Measurements from ENCODE around the gene DPAGT1.
A peak's percentile ranks its signal among the peaks of the same experiment; 100 is the strongest.
"Not testable (repeated sequence)": the region's sequence is repeated elsewhere in the genome, so short reads cannot be mapped to it uniquely, and the experiment has no call there.

Gene DPAGT1

DNA sequence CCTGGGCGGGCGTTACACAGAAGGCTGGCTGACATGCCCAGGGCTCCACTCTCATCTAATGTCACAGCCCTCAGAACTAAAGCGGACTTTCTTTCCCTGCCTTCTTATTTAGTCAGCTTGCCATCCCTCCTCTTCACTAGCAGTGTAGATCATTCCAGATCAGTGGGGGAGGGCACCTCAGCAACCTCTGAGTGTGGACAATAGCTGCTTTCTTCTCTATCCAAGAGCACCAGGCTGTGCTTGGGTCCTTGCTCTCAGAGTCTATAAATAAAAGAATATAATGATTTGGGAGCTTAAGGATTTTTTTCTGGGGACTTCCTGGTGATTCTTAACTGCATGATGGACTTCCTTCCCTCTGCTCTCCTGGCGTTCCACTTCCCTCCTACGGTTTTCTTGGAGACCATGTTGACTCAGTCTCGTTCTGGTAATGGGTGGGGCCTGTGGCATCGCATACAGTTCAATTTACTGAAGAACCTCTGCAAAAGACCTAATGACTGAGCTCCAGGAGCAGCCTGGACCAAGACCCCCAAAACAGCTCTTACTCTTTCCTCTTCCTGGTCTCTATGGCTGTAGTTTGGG is 19.9 kb downstream of the DPAGT1 start:
- no peak overlapping the region for H3K4me3 ChIP-seq (ENCODE audit: low read length in 2 of 2)
- H3K4me1 ChIP-seq (ENCODE audit: control insufficient read depth, insufficient read depth, low read length), result peaks cover 13% of the 10 kb centered on the region
- no peak overlapping the region for H3K9ac ChIP-seq (ENCODE audit: low read length in 2 of 2)
- H3K27me3 ChIP-seq (ENCODE audit: control insufficient read depth in 1 of 2, insufficient read depth in 2 of 2, low read length in 2 of 2), result no peaks in the 10 kb centered on the region
- H3K9me3 ChIP-seq (ENCODE audit: control insufficient read depth in 2 of 2, low read length in 2 of 2), result no peaks in the 10 kb centered on the region
- H3K36me3 ChIP-seq (ENCODE audit: control insufficient read depth in 2 of 2, insufficient read depth in 2 of 2, low read length in 2 of 2), result peaks cover 41 to 45% of the 10 kb centered on the region in 2 donors
- H3K27ac ChIP-seq (ENCODE audit: low read length), result no peak overlapping the region

- H3K9ac ChIP-seq (ENCODE audit: low read length in 2 of 2), result no peak overlapping the region
- no peak overlapping the region for H3K4me3 ChIP-seq (ENCODE audit: low read length in 2 of 2)
These were observed 22.8 kb downstream of the DPAGT1 start for GRCh38 chr11:119078675-119079420.

DNA sequence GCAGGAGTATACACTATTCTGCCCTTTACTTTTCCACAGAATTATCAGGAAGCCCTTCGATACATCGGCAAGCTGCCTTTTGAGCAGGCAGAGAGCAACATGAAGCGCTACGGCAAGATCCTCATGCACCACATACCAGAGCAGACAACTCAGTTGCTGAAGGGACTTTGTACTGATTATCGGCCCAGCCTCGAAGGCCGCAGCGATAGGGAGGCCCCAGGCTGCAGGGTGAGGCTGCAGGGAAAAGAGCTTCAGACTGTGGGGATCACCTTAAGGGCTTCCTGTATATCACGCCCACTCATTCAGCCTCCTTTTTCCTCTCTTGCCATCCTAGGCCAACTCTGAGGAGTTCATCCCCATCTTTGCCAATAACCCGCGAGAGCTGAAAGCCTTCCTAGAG is 23.8 kb downstream of the DPAGT1 start:
- Histone ChIP-seq H3K27ac (ENCODE audit: low read length) (no peak overlapping the region), H3K4me1 (ENCODE audit: control insufficient read depth, insufficient read depth, low read length) (no peaks in the 10 kb centered on the region), H3K9me3 (ENCODE audit: control insufficient read depth in 2 of 2, low read length in 2 of 2) (no peaks in the 10 kb centered on the region), H3K27me3 (ENCODE audit: control insufficient read depth in 1 of 2, insufficient read depth in 2 of 2, low read length in 2 of 2) (no peaks in the 10 kb centered on the region), H3K36me3 (ENCODE audit: control insufficient read depth in 2 of 2, insufficient read depth in 2 of 2, low read length in 2 of 2) (peaks cover 53 to 59% of the 10 kb centered on the region in 2 donors), H3K9ac (ENCODE audit: low read length in 2 of 2) (no peak overlapping the region), H3K4me3 (ENCODE audit: low read length in 2 of 2) (no peak overlapping the region)

More at GRCh38 chr11:119078675-119079420, 22.8 kb downstream of the DPAGT1 start:
- Histone ChIP-seq H3K27ac (ENCODE audit: low read length) (no peak overlapping the region), H3K4me1 (ENCODE audit: control insufficient read depth, insufficient read depth, low read length) (no peaks in the 10 kb centered on the region), H3K27me3 (ENCODE audit: control insufficient read depth in 1 of 2, insufficient read depth in 2 of 2, low read length in 2 of 2) (no peaks in the 10 kb centered on the region), H3K9me3 (ENCODE audit: control insufficient read depth in 2 of 2, low read length in 2 of 2) (no peaks in the 10 kb centered on the region), H3K36me3 (ENCODE audit: control insufficient read depth in 2 of 2, insufficient read depth in 2 of 2, low read length in 2 of 2) (peaks cover 44 to 49% of the 10 kb centered on the region in 2 donors)

GRCh38 chr11:119067371-119068222 is 34.1 kb downstream of the DPAGT1 start, which contains the start of gene VPS11:
TSS of gene VPS11 (plus strand) at chr11:119067818. CDS start at chr11:119067824, 6 bp downstream.
- Histone ChIP-seq H3K27me3 (ENCODE audit: control insufficient read depth in 1 of 2, insufficient read depth in 2 of 2, low read length in 2 of 2) (no peaks in the 10 kb centered on the region), H3K4me3 (ENCODE audit: low read length in 2 of 2) (peak within 1 kb of the TSS; percentile 99 to 100)

GRCh38 chr11:119065369-119065768 is 36.3 kb downstream of the DPAGT1 start:
- no peaks in the 10 kb centered on the region for H3K27me3 ChIP-seq (ENCODE audit: control insufficient read depth in 1 of 2, insufficient read depth in 2 of 2, low read length in 2 of 2)
- H3K4me3 ChIP-seq (ENCODE audit: low read length in 2 of 2), result no peak overlapping the region
- peaks cover 0 to 12% of the 10 kb centered on the region in 2 donors for H3K36me3 ChIP-seq (ENCODE audit: control insufficient read depth in 2 of 2, insufficient read depth in 2 of 2, low read length in 2 of 2)
- H3K9me3 ChIP-seq (ENCODE audit: control insufficient read depth in 2 of 2, low read length in 2 of 2), result no peaks in the 10 kb centered on the region
- no peak overlapping the region for H3K9ac ChIP-seq (ENCODE audit: low read length in 2 of 2)
- no peak overlapping the region for H3K27ac ChIP-seq (ENCODE audit: low read length)
- H3K4me1 ChIP-seq (ENCODE audit: control insufficient read depth, insufficient read depth, low read length), result peaks cover 11% of the 10 kb centered on the region

More at GRCh38 chr11:119067371-119068222, 34.1 kb downstream of the DPAGT1 start, which contains the start of gene VPS11:
- peaks cover 11% of the 10 kb centered on the region for H3K4me1 ChIP-seq (ENCODE audit: control insufficient read depth, insufficient read depth, low read length)
- peaks cover 6 to 19% of the 10 kb centered on the region in 2 donors for H3K36me3 ChIP-seq (ENCODE audit: control insufficient read depth in 2 of 2, insufficient read depth in 2 of 2, low read length in 2 of 2)
- peak within 1 kb of the TSS; percentile 97 to 98 for H3K9ac ChIP-seq (ENCODE audit: low read length in 2 of 2)
- no peaks in the 10 kb centered on the region for H3K9me3 ChIP-seq (ENCODE audit: control insufficient read depth in 2 of 2, low read length in 2 of 2)
- peak within 1 kb of the TSS; percentile 91 for H3K27ac ChIP-seq (ENCODE audit: low read length)

DNA sequence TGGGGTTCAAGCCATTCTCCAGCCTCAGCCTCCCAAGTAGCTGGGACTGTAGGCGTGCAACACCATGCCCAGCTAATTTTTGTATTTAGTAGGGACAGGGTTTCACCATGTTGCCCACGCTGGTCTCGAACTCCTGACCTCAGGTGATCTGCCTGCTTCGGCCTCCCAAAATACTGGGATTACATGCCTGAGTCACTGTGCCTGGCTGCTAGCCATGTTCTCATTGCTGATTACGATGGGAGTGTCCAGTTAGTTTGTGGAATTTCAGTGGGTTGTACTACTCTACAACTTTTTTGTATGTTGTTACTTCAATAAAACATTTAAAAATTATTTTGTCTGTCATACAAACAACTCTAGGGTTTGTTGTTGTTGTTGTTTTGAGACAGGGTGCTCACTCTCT is 38.9 kb downstream of the DPAGT1 start:
- Histone ChIP-seq H3K9me3 (ENCODE audit: control insufficient read depth in 2 of 2, low read length in 2 of 2) (no peaks in the 10 kb centered on the region), H3K27me3 (ENCODE audit: control insufficient read depth in 1 of 2, insufficient read depth in 2 of 2, low read length in 2 of 2) (no peaks in the 10 kb centered on the region), H3K4me1 (ENCODE audit: control insufficient read depth, insufficient read depth, low read length) (peaks cover 6% of the 10 kb centered on the region), H3K27ac (ENCODE audit: low read length) (no peak overlapping the region), H3K9ac (ENCODE audit: low read length in 2 of 2) (no peak overlapping the region), H3K36me3 (ENCODE audit: control insufficient read depth in 2 of 2, insufficient read depth in 2 of 2, low read length in 2 of 2) (peaks cover 0 to 4% of the 10 kb centered on the region in 2 donors), H3K4me3 (ENCODE audit: low read length in 2 of 2) (no peak overlapping the region)

- Histone ChIP-seq H3K9me3 (ENCODE audit: control insufficient read depth in 2 of 2, low read length in 2 of 2) (no peaks in the 10 kb centered on the region), H3K9ac (ENCODE audit: low read length in 2 of 2) (no peak overlapping the region), H3K27ac (ENCODE audit: low read length) (no peak overlapping the region), H3K27me3 (ENCODE audit: control insufficient read depth in 1 of 2, insufficient read depth in 2 of 2, low read length in 2 of 2) (no peaks in the 10 kb centered on the region), H3K4me1 (ENCODE audit: control insufficient read depth, insufficient read depth, low read length) (peaks cover 9% of the 10 kb centered on the region), H3K4me3 (ENCODE audit: low read length in 2 of 2) (no peak overlapping the region), H3K36me3 (ENCODE audit: control insufficient read depth in 2 of 2, insufficient read depth in 2 of 2, low read length in 2 of 2) (peaks cover 0 to 4% of the 10 kb centered on the region in 2 donors)
These were observed 40.4 kb downstream of the DPAGT1 start for GRCh38 chr11:119061256-119061655.

DNA sequence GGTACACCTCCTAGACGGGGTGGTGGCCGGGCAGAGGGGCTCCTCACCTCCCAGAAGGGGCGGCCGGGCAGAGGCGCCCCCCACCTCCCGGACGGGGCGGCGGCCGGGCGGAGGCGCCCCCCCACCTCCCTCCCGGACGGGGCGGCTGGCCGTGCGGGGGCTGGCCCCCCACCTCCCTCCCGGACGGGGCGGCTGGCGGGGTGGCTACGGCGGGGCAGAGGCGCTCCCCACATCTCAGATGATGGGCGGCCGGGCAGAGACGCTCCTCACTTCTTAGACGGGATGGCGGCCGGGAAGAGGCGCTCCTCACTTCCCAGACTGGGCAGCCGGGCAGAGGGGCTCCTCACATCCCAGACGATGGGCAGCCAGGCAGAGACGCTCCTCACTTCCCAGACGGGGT is 42.5 kb downstream of the DPAGT1 start:
- not testable (repeated sequence) for H3K9ac ChIP-seq (ENCODE audit: low read length in 2 of 2); H3K4me3 ChIP-seq (ENCODE audit: low read length in 2 of 2); H3K9me3 ChIP-seq (ENCODE audit: control insufficient read depth in 2 of 2, low read length in 2 of 2); H3K27ac ChIP-seq (ENCODE audit: low read length); H3K27me3 ChIP-seq (ENCODE audit: control insufficient read depth in 1 of 2, insufficient read depth in 2 of 2, low read length in 2 of 2)
- H3K36me3 ChIP-seq (ENCODE audit: control insufficient read depth in 2 of 2, insufficient read depth in 2 of 2, low read length in 2 of 2), result peaks cover 6 to 12% of the 10 kb centered on the region in 2 donors
- peaks cover 20% of the 10 kb centered on the region for H3K4me1 ChIP-seq (ENCODE audit: control insufficient read depth, insufficient read depth, low read length)

- H3K36me3 ChIP-seq (ENCODE audit: control insufficient read depth in 2 of 2, insufficient read depth in 2 of 2, low read length in 2 of 2), result peaks cover 25 to 29% of the 10 kb centered on the region in 2 donors
- peaks cover 20% of the 10 kb centered on the region for H3K4me1 ChIP-seq (ENCODE audit: control insufficient read depth, insufficient read depth, low read length)
- H3K9me3 ChIP-seq (ENCODE audit: control insufficient read depth in 2 of 2, low read length in 2 of 2), result no peaks in the 10 kb centered on the region
- H3K27ac ChIP-seq (ENCODE audit: low read length), result peak within 1 kb of the TSS; percentile 85
- no peaks in the 10 kb centered on the region for H3K27me3 ChIP-seq (ENCODE audit: control insufficient read depth in 1 of 2, insufficient read depth in 2 of 2, low read length in 2 of 2)
- H3K9ac ChIP-seq (ENCODE audit: low read length in 2 of 2), result peak within 1 kb of the TSS; percentile 82 to 86
- H3K4me3 ChIP-seq (ENCODE audit: low read length in 2 of 2), result peak within 1 kb of the TSS; percentile 89 to 92
These were observed 44.5 kb downstream of the DPAGT1 start, which contains the start of gene HYOU1 for GRCh38 chr11:119057000-119057769. TSS of gene HYOU1 (minus strand) at chr11:119057205. CDS start at chr11:119056160, 1,045 bp downstream.
